H9 (cell line): Measurements from ENCODE around the gene MRPS27. TPM values are rescaled to one million over a fixed set of nuclear protein-coding genes. Genes with fewer than 3 reads are reported as not detected.

Source experiments
- DNase-seq: peaks from one replicate; pipeline ENCODE4 v3.0.0-alpha.2; 2017
- H2AFZ ChIP-seq: one replicate; pipeline ENCODE4 v1.6.1; 2013; ENCODE audit warnings: mild to moderate bottlenecking, low read length, control low read depth, moderate library complexity
- H2AK5ac ChIP-seq: 2 replicates; pipeline ENCODE4 v1.6.1; 2013; ENCODE audit warnings: low read length, control low read depth, mixed read lengths; ENCODE audit not compliant: insufficient read length
- H2BK120ac ChIP-seq: one replicate; pipeline ENCODE4 v1.6.1; 2013; ENCODE audit warnings: low read depth, mild to moderate bottlenecking, low read length, control low read depth, inconsistent platforms; ENCODE audit not compliant: poor library complexity, severe bottlenecking
- H2BK12ac ChIP-seq: 2 replicates; pipeline ENCODE4 v1.6.1; 2013; ENCODE audit warnings: low read length, control low read depth, mixed read lengths, low read depth; ENCODE audit not compliant: insufficient read length
- H2BK15ac ChIP-seq: 2 replicates; pipeline ENCODE4 v1.6.1; 2013; ENCODE audit warnings: low read depth, low read length, control low read depth
- H2BK20ac ChIP-seq: one replicate; pipeline ENCODE4 v1.6.1; 2013; ENCODE audit warnings: low read depth, mild to moderate bottlenecking, low read length, control low read depth, inconsistent platforms; ENCODE audit not compliant: poor library complexity, severe bottlenecking
- H2BK5ac ChIP-seq: 2 replicates; pipeline ENCODE4 v1.6.1; 2013; ENCODE audit warnings: low read length, control low read depth, mixed read lengths; ENCODE audit not compliant: insufficient read length
- H3K14ac ChIP-seq: 2 replicates; pipeline ENCODE4 v1.6.1; 2013; ENCODE audit warnings: low read length, control low read depth; ENCODE audit not compliant: insufficient read depth
- H3K18ac ChIP-seq: 2 replicates; pipeline ENCODE4 v1.6.1; 2013; ENCODE audit warnings: low read depth, mild to moderate bottlenecking, mixed read lengths, low read length, control low read depth; ENCODE audit not compliant: insufficient read length
- H3K23ac ChIP-seq: 2 replicates; pipeline ENCODE4 v1.6.1; 2013; ENCODE audit warnings: low read length, control low read depth, mixed read lengths, low read depth; ENCODE audit not compliant: insufficient read length
- H3K23me2 ChIP-seq: 2 replicates; pipeline ENCODE4 v1.6.1; 2013; ENCODE audit warnings: low read depth, mild to moderate bottlenecking, mixed read lengths, low read length, control low read depth; ENCODE audit not compliant: insufficient read length, poor library complexity, severe bottlenecking
- H3K27ac ChIP-seq: 2 replicates; pipeline ENCODE4 v1.5.1; 2013; ENCODE audit warnings: low read length, control low read depth, mixed read lengths, low read depth; ENCODE audit not compliant: insufficient read length
- H3K27me3 ChIP-seq: 2 replicates; pipeline ENCODE4 v1.6.1; 2013; ENCODE audit warnings: low read length, control low read depth, inconsistent platforms; ENCODE audit not compliant: insufficient read depth
- H3K4ac ChIP-seq: 2 replicates; pipeline ENCODE4 v1.6.1; 2013; ENCODE audit warnings: low read depth, mild to moderate bottlenecking, control low read depth, inconsistent platforms, low read length, moderate library complexity
- H3K4me1 ChIP-seq: 2 replicates; pipeline ENCODE4 v1.6.1; 2013; ENCODE audit warnings: low read length, control low read depth, inconsistent platforms; ENCODE audit not compliant: insufficient read depth
- H3K4me2 ChIP-seq: 2 replicates; pipeline ENCODE4 v1.6.1; 2013; ENCODE audit warnings: low read length, control low read depth, mixed read lengths; ENCODE audit not compliant: insufficient read length, insufficient read depth
- H3K56ac ChIP-seq: 2 replicates; pipeline ENCODE4 v1.6.1; 2013; ENCODE audit warnings: low read depth, mild to moderate bottlenecking, mixed read lengths, low read length, control low read depth; ENCODE audit not compliant: insufficient read length
- H3K79me1 ChIP-seq: 2 replicates; pipeline ENCODE4 v1.6.1; 2013; ENCODE audit warnings: low read depth, mild to moderate bottlenecking, moderate library complexity, low read length, control low read depth, inconsistent platforms; ENCODE audit not compliant: insufficient read depth, poor library complexity, severe bottlenecking
- H3K79me2 ChIP-seq: 2 replicates; pipeline ENCODE4 v1.6.1; 2013; ENCODE audit warnings: low read length, control low read depth, inconsistent platforms; ENCODE audit not compliant: insufficient read depth
- H3K9ac ChIP-seq: 2 replicates; pipeline ENCODE4 v1.6.1; 2013; ENCODE audit warnings: low read length, control low read depth, mixed read lengths; ENCODE audit not compliant: insufficient read length; ENCODE audit errors: extremely low read depth
- H3K9me3 ChIP-seq: one replicate; pipeline ENCODE4 v1.6.1; 2013; ENCODE audit warnings: low read depth, low read length, inconsistent platforms; ENCODE audit not compliant: control insufficient read depth
- H3T11ph ChIP-seq: one replicate; pipeline ENCODE4 v1.6.1; 2013; ENCODE audit warnings: mild to moderate bottlenecking, low read length, control low read depth, inconsistent platforms
- H4K20me1 ChIP-seq: one replicate; pipeline ENCODE4 v1.6.1; 2013; ENCODE audit not compliant: control insufficient read depth, insufficient read length, insufficient read depth
- H4K5ac ChIP-seq: 2 replicates; pipeline ENCODE4 v1.6.1; 2013; ENCODE audit warnings: low read depth, mild to moderate bottlenecking, mixed read lengths, low read length, control low read depth; ENCODE audit not compliant: insufficient read length
- H4K8ac ChIP-seq: replicated peaks from 2 replicates; pipeline ENCODE4 v1.6.1; 2013; ENCODE audit warnings: low read length, control low read depth, mixed read lengths, low read depth; ENCODE audit not compliant: insufficient read length
- H4K91ac ChIP-seq: 2 replicates; pipeline ENCODE4 v1.6.1; 2013; ENCODE audit warnings: low read depth, mild to moderate bottlenecking, moderate library complexity, mixed read lengths, low read length, control low read depth; ENCODE audit not compliant: insufficient read length
- H3K27ac Mint-ChIP-seq, 3 experiments: 2 replicates in 2 of 3; 3 replicates in 1 of 3; pipeline ENCODE4 v1.8.0; 2020 to 2021; ENCODE audit warnings: mixed read lengths in 3 of 3, mild to moderate bottlenecking in 1 of 3, moderate library complexity in 1 of 3
- H3K27me3 Mint-ChIP-seq: 2 replicates; pipeline ENCODE4 v1.8.0; 2021; ENCODE audit warnings: low read depth, mild to moderate bottlenecking, moderate library complexity, mixed read lengths
- H3K36me3 Mint-ChIP-seq, 3 experiments: 2 replicates in 2 of 3; 3 replicates in 1 of 3; pipeline ENCODE4 v1.8.0; 2020 to 2021; ENCODE audit warnings: low read depth in 3 of 3, mixed read lengths in 3 of 3; ENCODE audit not compliant: insufficient read depth in 1 of 3
- H3K4me1 Mint-ChIP-seq, 2 experiments: 2 replicates each; pipeline ENCODE4 v1.8.0; 2020; ENCODE audit warnings: mixed read lengths in 2 of 2
- H3K4me3 Mint-ChIP-seq, 2 experiments: 2 replicates in 1 of 2; 3 replicates in 1 of 2; pipeline ENCODE4 v1.8.0; 2020 to 2021; ENCODE audit warnings: mild to moderate bottlenecking in 2 of 2, mixed read lengths in 2 of 2, moderate library complexity in 1 of 2
- H3K9me3 Mint-ChIP-seq, 2 experiments: 2 replicates in 1 of 2; 3 replicates in 1 of 2; pipeline ENCODE4 v1.8.0; 2020; ENCODE audit warnings: mild to moderate bottlenecking in 2 of 2, mixed read lengths in 2 of 2, moderate library complexity in 1 of 2
- CTCF ChIP-seq: fragments of 200-600 bp; sonication (generic); conservative IDR thresholded peaks from 3 replicates; pipeline ENCODE4 v1.8.0; 2021; ENCODE audit warnings: antibody characterized with exemption, mild to moderate bottlenecking
- WGBS: extraction: QIAGEN DNeasy Blood & Tissue Kit; methylation state at CpG from one replicate; pipeline ENCODE4 v1.1.7; 2013; ENCODE audit warnings: missing lambda C conversion rate, low lambda C conversion rate, mixed read lengths; ENCODE audit not compliant: insufficient read length; ENCODE audit errors: extremely low coverage; 5-methylcytosine and 5-hydroxymethylcytosine counted together
- total RNA-seq: library from RNA; stranded (reverse); gene quantifications from 2 replicates; pipeline ENCODE4 v1.2.1, GENCODE V29; 2021

Gene MRPS27
- total RNA-seq, 1 experiment from 2014 or later: 83.3 TPM

GRCh38 chr5:72286798-72287197, 33.2 kb downstream of the MRPS27 start:
- Histone ChIP-seq H3K56ac (no peak overlapping the region), H3K23me2 (no peaks in the 10 kb centered on the region), H2BK120ac (no peak overlapping the region), H2AFZ (no peak overlapping the region), H2AK5ac (no peak overlapping the region), H3K18ac (no peak overlapping the region), H2BK12ac (no peak overlapping the region), H3K27me3 (no peaks in the 10 kb centered on the region), H4K91ac (no peak overlapping the region), H4K20me1 (no peaks in the 10 kb centered on the region), H3K9ac (no peak overlapping the region), H2BK5ac (no peak overlapping the region), H3K27ac (no peak overlapping the region), H3K4me1 (no peaks in the 10 kb centered on the region), H4K8ac (no peak overlapping the region), H3K14ac (no peak overlapping the region), H4K5ac (no peak overlapping the region), H3K79me2 (no peaks in the 10 kb centered on the region), H3K4me2 (no peak overlapping the region), H3K9me3 (no peaks in the 10 kb centered on the region), H3K23ac (no peak overlapping the region), H2BK15ac (no peak overlapping the region), H3K79me1 (no peaks in the 10 kb centered on the region), H3K4ac (no peak overlapping the region), H3T11ph (no peak overlapping the region), H2BK20ac (no peak overlapping the region)
- peaks cover 10 to 31% (median 31%) of the 10 kb centered on the region in 3 experiments for H3K36me3 Mint-ChIP-seq
- no CpG with 5 or more reads among the region's 5 CpGs for WGBS
- DNase-seq: no peak
- no peak overlapping the region for H3K4me3 Mint-ChIP-seq
- H3K27me3 Mint-ChIP-seq: no peaks in the 10 kb centered on the region
- no peaks in the 10 kb centered on the region for H3K9me3 Mint-ChIP-seq
- no peak for TF ChIP-seq CTCF
- no peak overlapping the region; a peak in 1 of 7 replicates for H3K27ac Mint-ChIP-seq
- no peaks in the 10 kb centered on the region for H3K4me1 Mint-ChIP-seq
